SKM-1 treated with dmso at 0.1 percent for 144 hours (cell line): ENCODE results near the gene TSPAN12.

ENCODE experiments used
- DNase-seq: peaks from one replicate; lab custom pipeline; 2025; ENCODE audit not compliant: unreplicated experiment; lab: John Stamatoyannopoulos, UW

The TSPAN12 gene

DNA sequence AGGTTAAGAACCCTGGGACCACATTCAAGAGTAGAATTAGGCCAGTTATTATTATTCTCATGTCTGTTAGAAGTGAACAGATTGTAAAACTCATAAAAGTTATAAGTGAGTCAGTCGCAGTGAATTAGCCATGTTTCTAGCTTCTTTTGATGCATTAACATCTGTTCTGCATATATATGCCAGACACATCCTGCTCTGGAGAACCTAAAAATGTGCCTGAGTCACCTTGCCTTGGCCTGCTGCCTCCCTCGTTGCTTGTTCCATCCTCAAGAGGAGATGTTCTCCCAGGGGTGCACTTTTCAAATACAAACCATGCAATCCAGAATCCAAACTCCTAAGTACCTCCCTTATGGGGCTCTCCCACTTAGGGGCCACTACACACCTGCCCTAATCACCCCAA is 14.8 kb downstream of the TSPAN12 start:
- DNase-seq, result no peak

DNA sequence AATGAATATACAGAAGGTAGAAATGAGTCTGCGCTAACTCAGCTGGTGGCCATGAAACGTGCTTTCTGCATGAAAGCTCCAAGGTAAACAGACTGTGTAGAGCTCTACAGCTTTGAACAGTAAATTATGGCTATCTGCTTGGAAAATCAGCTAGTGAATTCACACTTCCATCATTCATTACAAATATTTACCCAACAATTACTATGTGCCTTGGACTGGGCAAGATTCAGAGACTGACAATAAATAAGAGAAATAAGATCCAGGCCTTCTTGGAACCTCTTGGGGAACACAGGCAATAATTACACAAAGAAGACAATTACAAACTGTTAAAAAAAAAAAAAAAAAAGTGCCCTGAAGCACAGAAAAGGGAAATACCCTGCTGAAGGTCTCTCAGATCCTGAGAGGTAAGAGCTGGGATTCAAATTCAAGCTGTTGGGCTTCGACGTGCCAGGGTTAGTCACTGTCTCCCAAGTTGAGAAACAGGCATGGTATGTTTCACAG is 15.8 kb downstream of the TSPAN12 start:
- DNase-seq, result no peak

DNA sequence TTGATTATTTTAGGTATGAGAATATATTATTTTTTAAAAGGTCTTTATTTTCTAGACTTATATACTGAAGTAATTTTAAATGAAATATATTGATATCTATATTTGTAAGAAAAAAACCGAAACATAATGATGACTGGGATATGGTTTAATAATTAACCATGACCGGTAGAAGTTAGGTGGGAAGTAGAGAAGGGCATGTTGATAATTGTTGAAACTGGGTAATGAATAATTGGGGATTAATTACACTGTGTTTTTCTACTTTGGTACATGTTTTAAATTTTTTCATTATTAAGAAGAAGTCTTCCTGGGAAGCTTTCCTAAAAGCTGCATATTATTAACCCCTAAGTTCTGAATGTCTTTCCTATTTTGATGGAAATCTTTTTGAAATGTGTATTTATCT is 16.3 kb downstream of the TSPAN12 start:
- DNase-seq, result no peak

DNA sequence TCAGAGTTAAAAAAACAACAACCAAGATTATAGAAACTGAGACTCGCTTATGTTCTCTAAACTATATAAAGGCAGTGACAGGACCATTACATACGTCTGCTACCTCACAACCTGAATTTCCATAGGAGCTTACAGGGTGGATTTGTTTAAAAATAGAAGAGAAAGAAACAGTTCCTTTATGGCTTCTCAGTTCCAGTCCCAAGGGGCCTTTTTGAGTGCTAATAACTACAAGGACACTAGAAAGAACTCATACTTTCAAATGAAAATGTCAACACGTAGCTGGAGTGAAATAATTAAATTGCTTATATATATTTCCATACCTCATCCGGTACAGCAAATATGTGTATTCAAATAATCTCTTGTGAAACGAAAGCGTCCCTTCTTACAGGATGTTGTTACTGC is 19.7 kb downstream of the TSPAN12 start:
- DNase-seq, result no peak

DNA sequence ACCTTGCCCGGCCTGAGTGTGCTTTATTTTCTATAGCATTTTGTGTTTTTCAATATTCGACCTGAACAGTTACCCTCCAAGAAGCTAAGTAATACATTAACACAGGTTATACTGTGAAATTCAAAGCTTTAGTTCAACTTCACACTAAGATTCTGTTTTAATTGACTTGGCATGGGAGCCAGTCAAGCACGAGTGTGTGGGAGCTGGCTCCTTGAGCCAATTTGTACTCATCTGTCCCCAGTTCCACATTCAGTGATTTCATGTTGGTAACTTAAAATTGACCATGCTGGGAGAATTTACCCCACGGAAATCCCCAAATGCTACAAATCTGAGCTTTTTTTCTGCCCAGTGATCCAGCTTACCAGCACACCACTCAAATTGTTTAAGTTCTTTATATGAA is 20.3 kb downstream of the TSPAN12 start:
- DNase-seq, result no peak

DNA sequence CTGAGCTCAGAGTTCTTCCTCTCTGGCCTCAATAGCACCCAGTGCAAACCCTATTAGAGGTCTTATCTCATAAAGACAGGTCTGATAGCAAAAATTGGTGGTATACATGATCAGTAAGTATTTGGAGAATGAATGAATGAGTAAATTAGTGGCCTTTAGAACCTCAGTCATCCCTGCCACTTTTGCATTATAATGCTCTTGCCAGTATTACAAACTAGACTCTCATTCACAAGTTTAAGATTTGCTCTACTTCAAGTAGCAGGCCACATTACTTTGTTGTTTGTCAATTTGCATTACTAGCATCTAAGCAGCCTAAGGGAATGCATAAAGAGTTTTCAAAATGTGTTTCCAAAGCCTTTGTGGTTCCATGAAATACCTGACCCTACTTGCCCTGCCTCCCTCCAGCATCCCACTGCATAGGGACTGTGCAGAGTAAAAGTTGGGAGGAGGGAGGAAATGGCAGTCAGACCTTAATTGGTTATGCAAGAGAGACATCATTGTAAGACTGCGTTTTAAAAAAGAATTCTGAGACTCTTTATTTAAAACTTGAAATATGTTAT is 21.3 kb downstream of the TSPAN12 start:
- no peak for DNase-seq

DNA sequence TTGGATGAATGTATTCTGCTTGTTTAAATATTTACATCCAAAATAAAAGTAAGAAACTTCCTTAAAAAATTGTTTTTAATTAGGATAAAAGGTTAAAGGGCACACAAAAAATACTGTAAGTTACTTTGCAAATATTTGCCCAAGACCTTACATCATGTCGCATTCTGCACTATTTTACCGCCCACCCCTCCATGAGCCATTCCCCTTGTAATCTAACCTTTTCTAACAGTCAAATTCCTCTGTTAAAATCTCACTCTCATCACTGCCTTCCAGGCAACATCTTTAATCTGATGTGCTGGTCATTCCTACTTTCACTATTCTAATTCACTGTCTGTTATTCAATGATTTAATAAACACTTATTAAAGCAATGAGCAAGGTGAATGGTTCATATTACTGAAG is 23.2 kb downstream of the TSPAN12 start:
- no peak for DNase-seq

DNA sequence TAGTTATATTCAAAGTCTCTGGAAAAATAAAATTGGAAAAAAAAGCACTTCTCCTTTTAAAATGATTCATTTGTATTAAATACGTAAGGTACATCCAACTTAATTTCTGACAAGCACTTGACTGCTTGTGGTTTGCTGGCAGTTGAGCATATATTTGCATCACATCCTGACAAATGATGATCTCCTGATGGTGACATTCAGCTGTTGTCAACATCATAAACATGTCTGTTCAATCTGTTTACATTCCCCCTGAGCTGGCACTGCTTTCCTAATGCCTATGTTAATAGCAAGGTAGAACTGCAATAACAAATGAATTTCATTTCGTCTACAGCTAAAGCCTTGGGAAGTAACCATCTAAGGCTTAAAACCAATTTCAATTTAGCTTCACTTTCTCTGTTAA is 24.4 kb downstream of the TSPAN12 start:
- DNase-seq, result no peak

DNA sequence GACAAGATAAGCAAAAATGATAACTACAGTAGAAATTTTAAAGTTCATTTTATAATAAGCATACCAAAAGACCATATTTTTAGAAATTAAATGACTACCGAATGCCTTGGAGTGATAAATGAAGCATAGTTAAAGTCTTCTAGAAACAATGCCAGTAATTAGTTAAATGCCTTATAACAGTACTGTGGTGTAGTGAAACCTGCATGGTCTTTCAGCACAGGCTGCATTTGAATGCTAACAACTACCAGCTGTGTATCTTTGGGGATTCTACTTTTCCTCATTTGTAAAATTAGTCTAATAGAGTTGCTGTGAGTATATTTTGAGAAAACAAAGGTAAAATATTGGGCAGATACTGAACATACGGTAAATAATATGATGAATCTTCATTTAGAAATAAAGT is 25.1 kb downstream of the TSPAN12 start:
- DNase-seq, result no peak

DNA sequence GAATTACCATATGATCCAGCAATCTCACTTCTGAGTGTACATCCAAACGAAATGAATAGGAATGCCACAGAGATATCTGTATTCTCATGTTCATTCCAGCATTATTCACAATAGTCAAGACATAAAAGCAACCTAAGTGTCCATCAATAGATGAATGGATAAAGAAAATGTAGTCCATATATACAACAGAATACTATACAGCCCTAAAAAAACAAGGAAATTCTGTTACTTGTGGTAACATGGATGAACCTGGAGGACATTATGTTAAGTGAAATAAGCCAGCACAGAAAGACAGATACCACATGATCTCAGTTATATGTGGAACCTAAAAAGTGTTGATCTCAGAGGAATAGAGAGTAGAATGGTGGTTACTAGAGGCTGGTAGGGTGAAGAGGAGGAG is 26.7 kb downstream of the TSPAN12 start:
- no peak for DNase-seq

DNA sequence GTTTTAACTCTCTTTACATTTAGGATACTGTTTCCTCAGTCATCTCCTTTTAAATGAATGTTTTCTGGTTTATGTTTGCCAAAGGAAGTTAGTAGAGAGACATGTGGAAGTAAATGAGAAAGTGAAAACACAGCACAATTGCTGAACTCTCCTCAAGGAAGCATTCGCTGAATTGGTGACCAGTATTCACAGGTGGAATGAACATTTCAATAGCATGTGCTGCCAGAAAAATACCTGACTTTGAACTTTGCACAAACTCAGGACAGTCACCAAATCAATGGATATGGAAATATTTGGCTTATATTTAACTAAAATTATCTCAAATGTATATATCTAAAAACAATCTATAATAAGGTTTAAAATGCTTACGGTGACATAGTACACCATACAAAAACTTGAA is 28.5 kb downstream of the TSPAN12 start:
- DNase-seq, result no peak

DNA sequence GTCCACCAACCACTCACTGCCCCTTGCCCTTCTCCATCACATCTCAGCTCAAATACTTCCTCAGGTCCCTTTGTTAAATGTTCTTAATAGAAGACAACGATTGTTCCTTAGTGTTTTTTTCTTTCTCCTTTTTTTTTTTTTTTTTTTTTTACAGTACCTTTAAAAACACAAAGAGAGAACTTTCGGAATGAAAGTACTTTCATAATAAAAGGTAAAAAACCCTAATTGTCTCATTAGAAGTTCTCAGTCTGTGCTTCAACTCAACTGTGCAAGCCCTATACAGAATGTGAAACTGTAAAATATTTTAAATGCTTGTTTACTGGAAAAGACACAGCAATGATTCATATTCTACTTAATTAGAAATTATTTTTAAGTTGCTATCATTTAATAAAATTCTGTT is 29.4 kb downstream of the TSPAN12 start:
- no peak for DNase-seq

DNA sequence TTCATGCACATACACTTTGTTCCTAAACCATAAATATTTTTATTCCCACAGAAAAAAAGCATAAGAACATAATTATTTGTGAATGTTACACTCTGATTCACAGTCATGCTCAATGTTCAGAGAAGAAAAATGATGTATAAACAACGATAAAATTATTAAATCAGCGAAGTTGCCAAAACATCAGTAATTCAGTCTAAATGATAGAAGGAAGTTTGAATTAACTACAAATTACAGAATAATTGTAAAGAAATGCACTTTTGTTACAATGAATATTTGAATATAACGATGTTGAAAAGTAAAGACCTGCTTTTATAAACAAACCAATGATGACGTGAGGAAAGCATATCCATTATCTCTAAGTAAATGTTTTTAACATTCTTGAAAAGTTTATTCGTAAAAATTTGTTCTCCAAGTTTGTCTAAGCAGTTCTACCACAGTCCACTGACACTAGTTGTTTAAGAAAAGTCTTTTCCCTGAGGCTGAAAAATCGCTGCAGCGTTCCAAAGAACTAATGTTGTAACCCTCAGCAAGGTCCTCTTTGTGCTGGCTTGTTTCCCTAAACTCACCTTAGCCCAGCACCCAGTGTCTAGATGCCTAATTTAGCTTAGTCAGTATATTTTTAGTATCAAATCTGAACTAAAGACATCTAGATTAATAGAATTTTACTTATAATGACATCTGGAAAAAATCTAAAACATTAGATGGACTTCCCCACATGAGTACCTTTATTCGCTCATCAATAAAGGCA is 30.4 kb downstream of the TSPAN12 start:
- no peak for DNase-seq

DNA sequence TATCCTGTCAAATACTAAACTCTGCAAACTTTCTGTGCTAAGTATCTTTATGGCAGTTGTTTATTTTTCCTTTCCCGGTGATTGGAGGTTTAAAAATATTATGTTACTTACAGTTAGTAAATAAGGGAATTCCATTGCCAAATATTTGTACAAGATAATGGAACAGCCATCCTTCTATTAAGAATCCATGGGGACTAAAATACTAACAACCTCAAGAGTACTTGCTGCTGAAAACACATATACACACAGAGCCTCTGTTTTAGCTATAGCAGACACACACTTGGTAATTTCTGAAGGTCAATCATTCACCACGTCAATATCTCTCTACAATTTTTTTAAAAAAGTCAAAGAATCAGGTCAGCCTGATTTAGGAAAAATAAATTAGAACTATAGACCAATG is 32.4 kb downstream of the TSPAN12 start:
- no peak for DNase-seq

DNA sequence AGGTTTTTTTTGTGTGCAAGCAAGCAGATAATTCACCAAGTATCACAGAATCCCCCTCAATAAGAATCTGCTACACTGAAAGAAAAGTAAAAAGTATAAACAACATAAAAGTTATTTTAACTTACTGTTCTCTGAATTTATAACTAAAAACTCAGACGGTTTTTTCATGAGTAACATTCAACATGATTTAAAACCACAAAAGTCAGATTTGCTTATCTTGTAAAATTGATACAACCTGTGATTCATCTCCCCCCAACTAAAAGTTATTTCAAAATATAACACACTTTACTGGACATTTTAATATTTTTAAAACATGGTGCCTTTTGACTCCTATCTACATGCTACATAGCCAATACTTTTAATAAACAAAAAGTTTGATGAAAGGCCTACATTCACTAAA is 32.8 kb downstream of the TSPAN12 start:
- no peak for DNase-seq

DNA sequence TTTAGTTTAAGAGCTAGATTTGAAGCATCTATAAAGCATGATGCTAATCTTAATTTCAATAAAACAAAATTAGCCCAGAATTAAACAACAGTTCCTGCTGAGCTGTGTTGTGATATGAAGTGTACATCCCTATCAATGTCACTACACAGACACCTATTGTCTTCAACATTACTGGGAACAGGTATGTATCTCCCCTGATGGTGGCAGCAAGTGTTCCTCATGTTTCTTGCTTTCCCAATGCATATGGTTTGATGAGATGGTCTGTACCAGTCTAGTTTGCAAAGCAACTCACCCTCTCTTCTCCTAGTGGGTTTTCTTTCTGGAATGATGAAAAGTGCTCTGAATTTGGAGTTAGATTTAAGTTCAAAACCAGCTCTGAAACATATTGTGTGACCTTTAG is 38.1 kb downstream of the TSPAN12 start:
- DNase-seq, result no peak

DNA sequence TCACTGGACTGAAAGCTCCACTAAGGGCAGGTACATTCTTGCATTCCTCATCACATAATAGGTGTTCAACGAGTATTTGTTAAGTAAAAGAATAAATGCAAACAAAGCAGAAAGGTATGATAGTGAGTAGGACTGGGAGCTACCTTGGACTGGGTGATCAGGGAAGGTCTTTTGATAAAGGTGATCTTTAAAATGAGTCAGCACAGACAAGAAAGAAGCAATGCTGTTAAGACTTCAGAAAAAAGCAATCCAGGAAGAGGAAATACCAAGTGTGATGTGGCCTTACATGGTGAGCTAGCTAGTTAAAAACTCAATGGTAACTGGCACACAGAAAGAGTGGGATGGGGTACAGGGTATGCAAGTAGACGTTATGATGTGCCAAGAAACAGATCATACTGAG is 40.1 kb downstream of the TSPAN12 start:
- DNase-seq, result no peak

DNA sequence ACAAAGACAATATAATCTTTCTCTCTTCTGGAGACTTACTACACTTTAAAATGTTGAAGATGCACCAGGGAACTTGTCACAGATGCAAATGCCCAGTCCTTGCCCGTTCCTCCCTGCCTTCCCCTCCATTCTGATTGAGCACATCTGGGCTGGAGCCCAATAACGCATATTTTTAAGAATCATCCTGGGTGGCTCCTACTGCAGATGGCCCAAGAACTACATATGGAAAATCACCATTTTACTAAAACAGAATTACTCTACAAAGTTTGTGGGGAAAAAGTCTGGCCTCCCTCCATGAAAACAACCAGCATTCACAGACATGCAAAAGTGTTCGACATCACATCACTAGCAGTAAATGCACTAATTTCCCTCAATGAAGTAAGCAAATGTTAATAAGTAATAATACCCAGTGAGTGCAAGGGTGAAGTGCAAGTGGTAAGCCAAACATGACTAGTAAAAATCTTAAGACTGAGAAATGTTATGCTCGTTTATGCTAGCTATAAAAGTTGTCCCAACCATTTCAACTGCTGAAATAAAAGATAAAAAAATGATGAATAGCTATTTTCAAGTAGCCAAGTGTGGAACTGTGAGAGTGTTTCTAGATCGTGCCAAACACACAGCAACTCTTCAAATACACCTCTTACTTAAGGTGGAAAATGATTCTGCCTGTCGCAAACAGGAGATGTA is 43.5 kb downstream of the TSPAN12 start:
- no peak for DNase-seq

DNA sequence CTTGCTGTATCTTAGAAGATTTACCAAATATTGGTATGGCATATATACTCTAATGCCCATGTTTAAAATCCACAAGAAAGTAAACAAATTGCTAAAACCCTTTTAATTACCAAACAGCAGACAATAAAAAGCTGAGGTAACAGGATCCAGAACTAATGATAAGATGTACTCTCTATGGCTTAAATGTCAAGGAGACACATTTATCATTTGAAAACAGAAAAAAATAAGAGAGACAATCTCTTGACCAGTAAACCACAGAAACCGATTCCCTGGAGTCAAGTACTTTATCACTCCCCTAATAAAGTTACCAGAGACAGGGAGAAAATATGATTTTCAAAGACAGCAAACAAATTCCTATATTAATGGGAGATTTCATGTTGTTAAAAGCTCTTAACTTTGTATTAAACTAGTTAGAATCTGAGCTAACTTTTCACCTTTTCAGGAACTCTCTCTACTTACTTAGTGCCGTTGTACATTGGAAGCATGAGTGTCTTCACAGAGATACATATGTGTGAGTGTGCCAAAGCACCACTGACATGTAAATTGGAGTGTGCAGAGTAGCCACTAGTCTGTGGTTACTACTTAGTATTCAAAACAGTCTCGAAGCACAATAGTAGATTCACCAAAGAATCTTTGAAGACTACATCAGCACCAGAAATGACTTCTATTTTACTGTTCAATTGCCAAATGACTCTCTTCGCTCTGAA is 44.2 kb downstream of the TSPAN12 start:
- DNase-seq, result no peak

DNA sequence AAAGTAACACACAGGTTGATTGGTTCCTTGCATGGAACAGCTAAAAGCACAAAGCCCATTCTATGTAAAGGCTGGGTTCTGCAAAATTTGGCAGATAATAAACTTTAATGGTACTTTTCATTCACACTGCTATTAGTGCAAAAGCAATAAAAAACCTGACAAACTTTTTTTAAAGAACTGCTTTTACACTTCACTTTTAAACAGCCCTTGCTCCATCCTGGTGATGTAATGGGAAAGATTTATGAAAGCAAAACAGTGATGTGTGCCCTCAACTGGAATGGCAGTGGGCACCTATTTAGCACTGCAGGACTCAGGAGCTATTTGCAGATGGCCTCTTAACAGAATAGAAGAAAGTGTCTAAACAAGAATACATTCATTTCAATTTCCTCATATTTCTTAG is 44.9 kb downstream of the TSPAN12 start:
- no peak for DNase-seq

DNA sequence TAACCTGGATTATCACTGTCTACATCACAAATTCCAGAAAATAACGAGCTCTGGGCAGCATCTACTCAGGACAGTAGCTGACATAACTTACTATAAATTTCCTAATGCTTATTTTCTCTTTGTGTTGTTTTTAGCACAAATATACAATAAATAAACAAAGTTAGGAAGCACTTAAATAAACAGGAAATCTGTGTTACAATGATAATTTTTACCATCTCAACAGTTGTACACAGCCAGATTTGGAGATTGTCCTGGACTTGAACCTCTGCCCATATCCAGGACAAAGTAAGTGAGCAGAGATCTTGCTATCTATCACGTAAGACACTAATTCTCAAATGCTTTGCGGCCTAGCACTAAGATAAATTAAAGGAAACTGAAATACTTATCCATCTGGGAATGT is 48.7 kb downstream of the TSPAN12 start:
- DNase-seq, result no peak

DNA sequence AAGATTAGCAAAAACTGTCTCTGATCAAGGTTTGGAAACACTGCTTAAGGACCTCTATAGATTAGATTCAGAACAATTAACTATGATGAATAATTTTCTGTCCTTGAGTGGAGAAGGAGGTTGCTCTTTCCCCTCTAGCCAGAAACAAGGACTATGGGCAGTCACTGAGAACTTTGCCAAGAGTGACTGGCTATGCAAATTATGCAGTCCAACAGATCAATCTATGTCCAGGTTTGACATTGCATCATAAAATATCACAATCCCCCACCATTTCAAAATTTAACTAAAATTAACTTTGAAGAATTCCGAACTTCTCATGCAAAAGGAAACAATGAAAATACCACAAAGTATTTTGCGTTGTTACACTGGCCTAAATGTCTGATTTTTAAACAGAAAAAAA is 50.6 kb downstream of the TSPAN12 start:
- DNase-seq, result no peak
